A172 (cell line): Measurements from ENCODE around the gene PADI2. TPM values are rescaled to one million over a fixed set of nuclear protein-coding genes. Genes with fewer than 3 reads are reported as not detected.
A peak's percentile ranks its signal among the peaks of the same experiment; 100 is the strongest.

Source experiments
- DNase-seq: peaks from one replicate; pipeline ENCODE4 v3.0.0-alpha.2; 2015; ENCODE audit warnings: low spot score
- total RNA-seq: library from RNA; depleted of rRNA; stranded (reverse); fragments of >200 nt; shearing (Covaris generic); gene quantifications from 2 replicates; pipeline ENCODE4 v1.2.3, GENCODE V29; 2014; rRNA removed

Gene PADI2
- total RNA-seq = 0.31 TPM in 1 of 2 replicates, not detected in the other

- DNase-seq = no peak
Observed at GRCh38 chr1:17119076-17119772, at the start of gene PADI2. Gene PADI2, minus strand, starts transcription at chr1:17119451. Its CDS starts 80 bp downstream, at chr1:17119371.

GRCh38 chr1:17168091-17168876 is 49.0 kb upstream of the PADI2 start:
- peak; percentile 95 for DNase-seq

- no peak for DNase-seq
Observed at GRCh38 chr1:17167786-17168090, 48.5 kb upstream of the PADI2 start.

GRCh38 chr1:17167041-17167785 is 48.0 kb upstream of the PADI2 start:
- no peak for DNase-seq

GRCh38 chr1:17165823-17166222 is 46.6 kb upstream of the PADI2 start:
- no peak for DNase-seq

- DNase-seq = no peak
Observed at GRCh38 chr1:17163789-17164666, 44.8 kb upstream of the PADI2 start.

GRCh38 chr1:17163371-17163770 is 44.1 kb upstream of the PADI2 start:
- DNase-seq = no peak

- DNase-seq = peak; percentile 79
Observed at GRCh38 chr1:17162941-17163340, 43.7 kb upstream of the PADI2 start.

GRCh38 chr1:17161926-17162800 is 42.9 kb upstream of the PADI2 start:
- no peak for DNase-seq

- DNase-seq = no peak
Observed at GRCh38 chr1:17161137-17161740, 42.0 kb upstream of the PADI2 start.

GRCh38 chr1:17158961-17159360 is 39.7 kb upstream of the PADI2 start:
- DNase-seq = no peak

- no peak for DNase-seq
Observed at GRCh38 chr1:17156108-17156507, 36.9 kb upstream of the PADI2 start.

- DNase-seq = no peak
Observed at GRCh38 chr1:17155257-17155920, 36.1 kb upstream of the PADI2 start.

GRCh38 chr1:17149771-17150170 is 30.5 kb upstream of the PADI2 start:
- DNase-seq = no peak

- no peak for DNase-seq
Observed at GRCh38 chr1:17148950-17149608, 29.8 kb upstream of the PADI2 start.

GRCh38 chr1:17145648-17146047 is 26.4 kb upstream of the PADI2 start:
- DNase-seq = no peak

GRCh38 chr1:17143760-17144159 is 24.5 kb upstream of the PADI2 start:
- no peak for DNase-seq

- DNase-seq = no peak
Observed at GRCh38 chr1:17141441-17142197, 22.4 kb upstream of the PADI2 start.
